Testis (tissue), 3 donors: ENCODE results near the gene MYH10. TPM values are rescaled to one million over a fixed set of nuclear protein-coding genes. Genes with fewer than 3 reads are reported as not detected.
A peak's percentile ranks its signal among the peaks of the same experiment; 100 is the strongest.

Experiments
- DNase-seq: peaks from one replicate; pipeline ENCODE4 v3.0.0-alpha.2; 2019
- H3K27ac ChIP-seq, 2 donors: fragments of 200-600 bp; sonication (generic); one replicate each; pipeline ENCODE4 v1.5.1; 2019
- H3K27me3 ChIP-seq: fragments of 200-600 bp; sonication (generic); one replicate; pipeline ENCODE4 v1.5.1; 2019
- H3K36me3 ChIP-seq: fragments of 200-600 bp; sonication (generic); one replicate; pipeline ENCODE4 v1.5.1; 2017; ENCODE audit warnings: low read depth; ENCODE audit errors: missing control alignments
- H3K4me1 ChIP-seq: fragments of 200-600 bp; sonication (generic); one replicate; pipeline ENCODE4 v1.5.1; 2019
- H3K4me3 ChIP-seq, 2 donors: fragments of 200-600 bp; sonication (generic); one replicate each; pipeline ENCODE4 v1.5.1; 2017 to 2019
- H3K9me3 ChIP-seq: fragments of 200-600 bp; sonication (generic); one replicate; pipeline ENCODE4 v1.5.1; 2017
- CTCF ChIP-seq, 3 experiments: fragments of 450-650 bp in 2 of 3; fragments of 200-600 bp in 1 of 3; sonication (generic) in 1 of 3; IDR thresholded peaks; one replicate each; pipeline ENCODE4 v1.5.1; 2016 to 2019; ENCODE audit warnings: antibody characterized with exemption in 3 of 3, mild to moderate bottlenecking in 2 of 3, moderate library complexity in 1 of 3
- POLR2A ChIP-seq: fragments of 450-650 bp; IDR thresholded peaks from one replicate; pipeline ENCODE4 v1.6.1; 2017; ENCODE audit warnings: antibody characterized with exemption, mild to moderate bottlenecking, moderate library complexity
- WGBS, 2 donors: methylation state at CpG; one replicate each; pipeline ENCODE4 v1.1.5; 2018; 5-methylcytosine and 5-hydroxymethylcytosine counted together
- intact Hi-C: fragments of 100-400 bp; cut with DNase I; formaldehyde crosslinking; loops from one replicate; pipeline ENCODE4 v1.15.1; 2023; ENCODE audit warnings: low total_unique reads
- polyA plus RNA-seq: library from polyadenylated mRNA; stranded (reverse); fragments of 350-450 nt; fragmentation: Illumina TruSeq; extraction: RNeasy Lipid Tissue Mini Kit (QIAGEN cat#74804); gene quantifications from one replicate; pipeline ENCODE4 v1.2.3, GENCODE V29; 2014; ENCODE audit warnings: low read depth, low replicate concordance; ENCODE audit not compliant: insufficient read depth
- total RNA-seq, 2 donors: library from RNA; depleted of rRNA; stranded (reverse); fragments of >200 nt; gene quantifications; one replicate each; pipeline ENCODE4 v1.2.3, GENCODE V29; 2016

MYH10 gene
- total and polyA plus RNA-seq, 3 donors from 2014 or later: 25.5 to 34.1 (median 33.1) TPM

GRCh38 chr17:8630802-8631553 is 453 bp upstream of the MYH10 start:
- Histone ChIP-seq H3K4me1 (peaks cover 8% of the 10 kb centered on the region), H3K9me3 (no peaks in the 10 kb centered on the region), H3K36me3 (no peaks in the 10 kb centered on the region), H3K4me3 (peak overlapping the region; percentile 85 to 87), H3K27me3 (no peaks in the 10 kb centered on the region), H3K27ac (peak overlapping the region; percentile 29 to 72)
- intact Hi-C loops: no loop called here
- WGBS, 2 donors: 0% methylated on average over 4 to 25 of the region's 85 CpGs
- DNase-seq: peak; percentile 99
- peak; percentile 11 to 16 (median 12) for TF ChIP-seq CTCF (IDR thresholded peaks at IDR 0.05)
- TF ChIP-seq POLR2A: no peak

GRCh38 chr17:8629371-8630226 is 926 bp downstream of the MYH10 start:
- peak overlapping the region; percentile 73 to 77 for H3K27ac ChIP-seq
- H3K4me3 ChIP-seq: peak overlapping the region; percentile 85 to 87
- 1% methylated on average over 46 to 74 of the region's 76 CpGs for WGBS, 2 donors
- intact Hi-C loops: no loop called here
- no peak for TF ChIP-seq CTCF (IDR thresholded peaks at IDR 0.05)
- no peak for TF ChIP-seq POLR2A
- peaks cover 8% of the 10 kb centered on the region for H3K4me1 ChIP-seq
- peak; percentile 28 for DNase-seq
- H3K27me3 ChIP-seq: no peaks in the 10 kb centered on the region
- no peaks in the 10 kb centered on the region for H3K36me3 ChIP-seq
- H3K9me3 ChIP-seq: no peaks in the 10 kb centered on the region

- H3K4me1 ChIP-seq: peaks cover 8% of the 10 kb centered on the region
- TF ChIP-seq POLR2A (no peak), CTCF (IDR thresholded peaks at IDR 0.05) (no peak)
- DNase-seq: no peak
- H3K27ac ChIP-seq: no peak overlapping the region
- intact Hi-C loops: no loop called here
- no peaks in the 10 kb centered on the region for H3K36me3 ChIP-seq
- H3K4me3 ChIP-seq: peak overlapping the region; percentile 85 to 87
- H3K27me3 ChIP-seq: no peaks in the 10 kb centered on the region
- H3K9me3 ChIP-seq: no peaks in the 10 kb centered on the region
- 32 to 47% methylated on average over 8 of the region's 8 CpGs for WGBS, 2 donors
These were observed 1.8 kb downstream of the MYH10 start for GRCh38 chr17:8628609-8629169.

GRCh38 chr17:8628172-8628571 is 2.4 kb downstream of the MYH10 start:
- Histone ChIP-seq H3K27me3 (no peaks in the 10 kb centered on the region), H3K4me1 (peaks cover 8% of the 10 kb centered on the region), H3K27ac (no peak overlapping the region), H3K36me3 (no peaks in the 10 kb centered on the region), H3K9me3 (no peaks in the 10 kb centered on the region), H3K4me3 (no peak overlapping the region)
- WGBS, 2 donors: 60 to 69% methylated on average over 2 of the region's 2 CpGs
- DNase-seq: no peak
- TF ChIP-seq POLR2A (no peak), CTCF (IDR thresholded peaks at IDR 0.05) (no peak)
- intact Hi-C loops: no loop called here
